SK-N-SH (cell line): Measurements from ENCODE around the gene BNC2. TPM values are rescaled to one million over a fixed set of nuclear protein-coding genes. Genes with fewer than 3 reads are reported as not detected.

Source experiments
- CTCF ChIA-PET: fragments of 300-600, 350-600 bp; formaldehyde crosslinking; extraction: SDS; loops from one replicate; lab custom pipeline; 2021; lab: Yijun Ruan, JAX
- POLR2A ChIA-PET: fragments of 350-600 bp; sonication (Branson Sonifier 250); formaldehyde crosslinking; extraction: SDS; loops from one replicate; lab custom pipeline; 2020; ENCODE audit warnings: antibody characterized with exemption, inconsistent platforms; lab: Yijun Ruan, JAX
- DNase-seq: peaks from one replicate; pipeline ENCODE4 v3.0.0; 2012
- H2AFZ ChIP-seq: fragments of 200-600 bp; sonication (generic); 2 replicates; pipeline ENCODE4 v1.8.1; 2016; ENCODE audit warnings: antibody characterized with exemption, mild to moderate bottlenecking, low read depth
- H3F3A ChIP-seq: fragments of 200-600 bp; sonication (generic); replicated peaks from 2 replicates; pipeline ENCODE3; 2016; ENCODE audit warnings: antibody characterized with exemption, mild to moderate bottlenecking; ENCODE audit not compliant: insufficient read depth
- H3K27ac ChIP-seq, 2 experiments: fragments of 200-500 bp in 1 of 2; fragments of 200-600 bp in 1 of 2; sonication (Bioruptor generic) in 1 of 2; sonication (generic), shearing (Covaris generic) in 1 of 2; 2 replicates each; pipeline versions ENCODE4 v1.5.1 to v1.6.1; 2014 to 2016; ENCODE audit warnings: low read depth in 2 of 2, inconsistent platforms in 1 of 2, low read length in 1 of 2, mild to moderate bottlenecking in 1 of 2, mixed read lengths in 1 of 2
- H3K27me3 ChIP-seq: fragments of 200-600 bp; sonication (generic), shearing (Covaris generic); 2 replicates; pipeline ENCODE4 v1.6.1; 2016; ENCODE audit warnings: mixed run types; ENCODE audit not compliant: insufficient read depth
- H3K36me3 ChIP-seq, 2 experiments: fragments of 200-500 bp in 1 of 2; fragments of 200-600 bp in 1 of 2; sonication (Bioruptor generic) in 1 of 2; sonication (generic) in 1 of 2; replicated peaks in 1 of 2; 2 replicates each; pipeline versions ENCODE3 to v1.5.1; 2014 to 2016; ENCODE audit warnings: low read length in 1 of 2, mild to moderate bottlenecking in 1 of 2; ENCODE audit not compliant: insufficient read depth in 2 of 2, control insufficient read depth in 1 of 2
- H3K4me1 ChIP-seq, 2 experiments: fragments of 200-500 bp in 1 of 2; fragments of 200-600 bp in 1 of 2; sonication (Bioruptor generic) in 1 of 2; sonication (generic), shearing (Covaris generic) in 1 of 2; 2 replicates each; pipeline versions ENCODE4 v1.5.1 to v1.6.1; 2014 to 2016; ENCODE audit warnings: low read depth in 1 of 2, low read length in 1 of 2, mixed run types in 1 of 2; ENCODE audit not compliant: insufficient read depth in 2 of 2, control insufficient read depth in 1 of 2
- H3K4me2 ChIP-seq: fragments of 200-600 bp; sonication (generic), shearing (Covaris generic); 2 replicates; pipeline ENCODE4 v1.6.1; 2017; ENCODE audit warnings: mixed run types
- H3K4me3 ChIP-seq, 2 experiments: fragments of 200-500 bp in 1 of 2; fragments of 200-600 bp in 1 of 2; sonication (Bioruptor generic) in 1 of 2; sonication (generic), shearing (Covaris generic) in 1 of 2; 2 replicates each; pipeline versions ENCODE4 v1.5.1 to v1.8.1; 2014 to 2016; ENCODE audit warnings: low read depth in 2 of 2, inconsistent platforms in 1 of 2, low read length in 1 of 2, mild to moderate bottlenecking in 1 of 2, mixed read lengths in 1 of 2, moderate library complexity in 1 of 2
- H3K79me2 ChIP-seq: fragments of 200-600 bp; sonication (generic); 2 replicates; pipeline ENCODE4 v1.8.1; 2017; ENCODE audit warnings: mild to moderate bottlenecking; ENCODE audit not compliant: insufficient read depth
- H3K9ac ChIP-seq: fragments of 200-600 bp; sonication (generic); 2 replicates; pipeline ENCODE4 v1.6.1; 2017; ENCODE audit warnings: mixed run types
- H3K9me2 ChIP-seq: fragments of 200-600 bp; sonication (generic); 2 replicates; pipeline ENCODE4 v1.6.1; 2017; ENCODE audit warnings: mixed run types
- H3K9me3 ChIP-seq: fragments of 200-600 bp; sonication (generic); 2 replicates; pipeline ENCODE4 v1.6.1; 2017; ENCODE audit warnings: mixed run types, mild to moderate bottlenecking, moderate library complexity
- H4K20me1 ChIP-seq: fragments of 200-600 bp; sonication (generic); 2 replicates; pipeline ENCODE4 v1.6.1; 2017; ENCODE audit warnings: mild to moderate bottlenecking, mixed run types; ENCODE audit not compliant: insufficient read depth
- CTCF ChIP-seq: fragments of 200-600 bp; sonication (generic); IDR thresholded peaks from 2 replicates; pipeline ENCODE4 v1.6.1; 2017; ENCODE audit warnings: antibody characterized with exemption, mild to moderate bottlenecking, moderate library complexity
- ELF1 ChIP-seq: IDR thresholded peaks from 2 replicates; pipeline ENCODE4 v1.4.0; 2012
- EZH2phosphoT487 ChIP-seq: fragments of 200-600 bp; sonication (generic); IDR thresholded peaks from 2 replicates; pipeline ENCODE4 v1.6.1; 2017; ENCODE audit warnings: low read depth, mixed run types, mild to moderate bottlenecking, antibody characterized with exemption, moderate library complexity, borderline replicate concordance
- FOSL2 ChIP-seq: IDR thresholded peaks from 2 replicates; pipeline ENCODE4 v1.4.0; 2012; ENCODE audit warnings: low read depth, mild to moderate bottlenecking, moderate library complexity, borderline replicate concordance
- FOXJ3 ChIP-seq: sonication (generic); formaldehyde crosslinking; IDR thresholded peaks from 2 replicates; pipeline ENCODE4 v1.5.1; 2020; ENCODE audit warnings: mild to moderate bottlenecking, missing genetic modification reagents
- GABPA ChIP-seq: IDR thresholded peaks from 2 replicates; pipeline ENCODE4 v1.4.0; 2012; ENCODE audit warnings: low read depth, mild to moderate bottlenecking
- IRF3 ChIP-seq: fragments of 150-350 bp; IDR thresholded peaks from 2 replicates; pipeline ENCODE4 v1.6.1; 2016; ENCODE audit warnings: mild to moderate bottlenecking, low read depth, low read length
- MEF2A ChIP-seq: IDR thresholded peaks from 2 replicates; pipeline ENCODE4 v1.4.0; 2012; ENCODE audit warnings: low read depth, borderline replicate concordance
- NFIC ChIP-seq: IDR thresholded peaks from 2 replicates; pipeline ENCODE4 v1.4.0; 2012; ENCODE audit warnings: borderline replicate concordance
- NRF1 ChIP-seq: IDR thresholded peaks from 2 replicates; pipeline ENCODE4 v1.6.1; 2012; ENCODE audit warnings: low read depth, mild to moderate bottlenecking, low read length
- POLR2AphosphoS5 ChIP-seq: IDR thresholded peaks from 2 replicates; pipeline ENCODE4 v1.6.1; 2012; ENCODE audit warnings: low read depth, low read length
- RAD21 ChIP-seq: IDR thresholded peaks from 2 replicates; pipeline ENCODE4 v1.6.1; 2012; ENCODE audit warnings: mild to moderate bottlenecking, low read length
- TEAD4 ChIP-seq: IDR thresholded peaks from 2 replicates; pipeline ENCODE4 v1.4.0; 2012; ENCODE audit warnings: mild to moderate bottlenecking, borderline replicate concordance; ENCODE audit not compliant: insufficient read depth
- YY1 ChIP-seq: IDR thresholded peaks from 2 replicates; pipeline ENCODE4 v1.4.0; 2012; ENCODE audit warnings: low read depth, mild to moderate bottlenecking
- ZBTB33 ChIP-seq: IDR thresholded peaks from 2 replicates; pipeline ENCODE4 v1.4.0; 2012; ENCODE audit warnings: low read depth, borderline replicate concordance
- polyA plus RNA-seq, 3 experiments: library from polyadenylated mRNA; depleted of rRNA; stranded (reverse); fragments of >200 nt; gene quantifications; 2 replicates each; pipeline ENCODE4 v1.2.3, GENCODE V29; 2012

The BNC2 gene
- polyA plus RNA-seq, 1 of the 3 experiments (the other 2 are of a cell fraction) = 8.8 TPM

- H3K79me2 ChIP-seq = no peaks in the 10 kb centered on the region
- H3K9me3 ChIP-seq = no peaks in the 10 kb centered on the region
- CTCF ChIA-PET = interaction anchor here (1.4 kb wide), 1 partner anchor 10 kb away, joined by 7 read pairs; no protein-coding TSS in a partner anchor
- no peak overlapping the region for H3K9ac ChIP-seq
- H3K4me3 ChIP-seq = no peak overlapping the region
- H3K4me2 ChIP-seq = 0 out of 2 replicates have a peak overlapping the region, but pooled peaks have one; percentile 26
- no peaks in the 10 kb centered on the region for H3K36me3 ChIP-seq
- TF ChIP-seq EZH2phosphoT487 (no peak), MEF2A (no peak), CTCF (no peak), TEAD4 (no peak), ELF1 (no peak), FOSL2 (no peak), FOXJ3 (no peak), YY1 (no peak), IRF3 (no peak), GABPA (no peak), NFIC (no peak), ZBTB33 (no peak), RAD21 (no peak), POLR2AphosphoS5 (no peak), NRF1 (no peak)
- TF ChIP-seq, all 33 proteins: peak for 0
- Histone ChIP-seq H3K27me3 (no peaks in the 10 kb centered on the region), H4K20me1 (no peaks in the 10 kb centered on the region), H3K9me2 (no peaks in the 10 kb centered on the region), H3K4me1 (peaks cover 12 to 13% of the 10 kb centered on the region in 2 experiments; a peak in 3 of 4 replicates), H2AFZ (no peak overlapping the region), H3F3A (peaks cover 18% of the 10 kb centered on the region), H3K27ac (peak overlapping the region in 1 of 2 experiments; percentile 74; a peak in 2 of 4 replicates)
- DNase-seq = no peak
- POLR2A ChIA-PET = no interaction called here
Measured at GRCh38 chr9:16361939-16362338, 508.5 kb downstream of the BNC2 start.
